NCI-H2107 treated with DMSO at 0.1 percent for 48 hours (cell line): ENCODE measurements around the gene LPO.
A peak's percentile ranks its signal among the peaks of the same experiment; 100 is the strongest.

Source experiments
- DNase-seq: peaks from one replicate; lab custom pipeline; 2025; ENCODE audit not compliant: unreplicated experiment; lab: John Stamatoyannopoulos, UW

The LPO gene

DNA sequence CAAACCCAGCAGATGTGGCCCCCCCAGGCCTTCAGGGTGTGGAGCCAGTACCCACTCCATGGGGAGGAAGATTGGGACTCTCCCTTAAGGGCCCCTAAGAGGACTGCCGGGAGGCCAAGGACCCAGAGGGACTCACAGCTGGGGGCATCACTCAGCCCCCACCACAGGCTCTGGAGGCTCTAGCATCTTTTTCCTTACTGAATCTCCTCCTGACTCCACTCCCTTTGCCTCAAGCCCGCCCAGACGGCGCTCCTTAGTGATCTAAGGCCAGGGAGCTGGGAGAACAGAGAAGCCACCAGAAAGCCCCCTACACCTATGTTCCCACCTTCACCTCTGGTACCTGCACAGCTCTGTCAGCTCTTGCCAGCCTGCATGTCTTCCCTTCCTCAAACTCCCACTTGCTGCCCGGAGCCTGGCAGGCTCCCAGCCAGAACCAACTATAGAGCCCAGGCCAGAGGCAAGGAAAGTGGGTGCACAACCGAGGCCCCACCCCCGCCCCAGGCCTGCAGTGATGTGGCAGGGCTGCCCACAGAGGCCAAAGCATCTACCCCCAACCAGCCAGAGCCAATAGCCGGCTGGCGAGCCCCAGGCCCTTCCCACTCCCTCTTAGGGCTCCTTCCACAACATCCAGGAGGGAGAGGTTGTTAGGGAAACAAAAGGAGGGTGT lies 64.7 kb downstream of the LPO start:
- DNase-seq = no peak

DNA sequence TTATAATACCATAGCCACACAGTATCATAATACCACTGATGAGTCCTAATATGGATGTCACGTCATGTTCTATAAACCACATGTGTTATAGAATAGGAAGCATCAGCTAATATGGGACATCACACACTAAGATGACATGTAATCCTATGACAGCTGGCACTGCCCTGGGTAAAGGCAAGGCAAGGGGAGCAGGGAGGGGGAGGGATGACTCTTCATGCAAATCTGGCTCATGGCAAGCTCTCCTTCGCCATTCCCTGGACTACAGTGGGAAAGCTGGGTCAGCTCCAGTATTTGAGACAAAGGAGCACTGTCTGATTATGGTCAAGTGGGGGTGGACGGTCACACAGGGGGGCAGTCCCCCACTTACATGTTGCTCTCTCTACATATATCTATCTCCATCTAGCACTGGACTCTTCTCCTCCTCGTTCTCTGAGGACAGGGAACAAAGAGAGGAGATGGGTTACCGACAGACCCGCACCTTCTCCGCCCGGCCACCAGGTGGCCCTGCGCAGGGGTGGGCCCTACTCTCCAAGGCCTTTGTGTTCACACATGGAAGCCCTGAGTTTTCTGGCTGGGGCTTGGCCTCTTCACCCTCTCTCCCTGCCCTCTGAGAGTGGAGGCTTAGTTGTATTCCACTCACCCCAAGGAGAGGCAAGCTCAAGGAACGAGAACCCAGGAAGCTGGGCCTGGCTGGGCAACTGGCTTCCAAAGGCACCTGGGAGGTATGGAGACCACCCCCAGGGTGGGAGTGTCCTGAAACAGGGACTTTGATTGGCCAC lies 65.8 kb downstream of the LPO start:
- peak; percentile 19 for DNase-seq

DNA sequence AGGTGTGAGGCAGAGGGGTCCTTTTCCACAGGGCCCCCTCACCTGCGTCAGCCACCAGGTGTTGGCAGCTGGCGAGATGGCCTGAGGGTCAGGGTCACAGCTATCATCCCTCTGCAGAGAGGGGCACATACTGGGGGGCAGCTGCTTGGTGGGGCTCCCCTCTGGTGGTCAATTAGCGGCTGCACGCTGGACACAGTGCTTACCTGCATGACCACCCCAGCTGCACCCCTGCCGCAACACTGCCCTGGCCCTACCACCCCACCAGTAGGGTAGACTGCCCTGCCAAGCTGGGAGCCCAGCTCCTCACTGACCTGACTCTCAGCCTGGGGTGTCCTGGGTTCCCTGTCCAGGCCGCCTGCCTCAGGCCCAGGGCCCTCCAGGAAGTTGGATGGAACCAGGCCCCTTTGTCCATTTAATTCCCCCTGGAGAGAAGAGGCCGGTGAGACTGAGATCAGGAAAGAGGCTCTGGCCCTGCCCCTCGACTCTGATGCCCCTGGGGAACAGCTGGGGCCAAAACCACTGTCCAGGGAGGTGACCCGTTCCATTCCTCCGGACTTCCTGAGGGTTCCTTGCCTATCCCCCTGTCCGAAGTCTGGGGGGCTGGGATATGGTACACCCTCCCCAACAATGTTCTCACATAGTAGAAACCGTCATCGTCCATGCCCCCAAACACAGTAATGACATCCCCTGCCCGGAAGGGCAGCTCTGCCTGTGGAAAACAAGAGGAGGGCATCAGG lies 66.5 kb downstream of the LPO start:
- DNase-seq = no peak

DNA sequence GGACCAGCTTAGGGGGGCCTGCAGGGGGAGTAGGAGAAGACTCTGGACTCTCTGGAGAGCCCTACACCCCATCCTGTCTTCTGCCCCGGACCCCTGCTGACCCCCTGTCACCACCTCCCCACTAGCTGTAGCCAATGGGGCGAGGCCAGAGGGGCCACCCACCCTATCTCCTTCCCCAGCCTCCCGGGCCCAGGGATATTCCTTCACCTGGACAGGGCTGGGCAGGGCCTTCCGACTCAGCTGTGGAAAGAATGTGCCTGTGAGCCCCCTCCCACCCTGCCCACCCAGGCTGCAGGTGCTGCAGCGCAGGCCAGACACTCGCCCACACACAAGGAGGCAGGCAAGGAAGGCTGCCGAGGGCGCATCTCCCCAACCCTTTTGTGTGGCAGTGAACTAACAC lies 67.2 kb downstream of the LPO start:
- no peak for DNase-seq

DNA sequence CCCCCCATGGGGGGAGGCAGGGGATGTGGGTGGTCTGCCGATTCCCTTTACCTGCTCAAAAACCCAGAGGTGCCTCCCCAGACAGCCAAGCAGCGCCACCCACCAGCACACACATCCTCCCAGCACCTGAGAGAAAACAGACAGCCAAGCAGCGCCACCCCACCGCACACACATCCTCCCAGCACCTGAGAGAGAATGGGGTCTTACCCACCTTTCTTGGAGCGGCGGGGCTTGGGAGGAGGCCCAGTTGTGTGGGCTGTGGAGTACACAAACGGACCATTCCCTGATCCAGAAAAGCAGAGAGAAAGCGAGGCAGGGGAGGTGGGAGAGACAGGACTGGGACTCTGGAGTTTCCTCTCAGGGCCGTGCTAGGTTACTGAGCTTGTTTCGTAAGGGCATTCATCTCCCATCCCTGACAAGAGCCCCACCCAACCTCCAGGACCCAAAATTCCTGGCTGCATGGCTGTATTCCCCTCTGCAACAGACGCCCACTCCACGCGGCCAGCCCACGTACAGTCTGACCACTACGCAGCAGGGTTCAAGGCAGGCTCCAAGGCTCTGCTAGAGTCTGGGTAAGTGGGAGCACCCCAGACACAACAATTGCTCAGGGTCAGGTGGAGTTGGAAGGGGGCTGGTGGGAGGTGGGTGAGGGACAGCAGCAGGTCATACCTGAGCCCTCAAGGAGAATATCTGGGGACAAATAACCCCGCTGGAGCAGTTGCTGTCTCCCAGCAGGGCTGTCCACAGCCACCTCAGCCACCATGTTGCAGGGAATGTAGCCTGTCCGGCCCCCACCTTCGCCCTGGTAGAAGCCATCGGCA lies 68.0 kb downstream of the LPO start:
- DNase-seq = no peak

DNA sequence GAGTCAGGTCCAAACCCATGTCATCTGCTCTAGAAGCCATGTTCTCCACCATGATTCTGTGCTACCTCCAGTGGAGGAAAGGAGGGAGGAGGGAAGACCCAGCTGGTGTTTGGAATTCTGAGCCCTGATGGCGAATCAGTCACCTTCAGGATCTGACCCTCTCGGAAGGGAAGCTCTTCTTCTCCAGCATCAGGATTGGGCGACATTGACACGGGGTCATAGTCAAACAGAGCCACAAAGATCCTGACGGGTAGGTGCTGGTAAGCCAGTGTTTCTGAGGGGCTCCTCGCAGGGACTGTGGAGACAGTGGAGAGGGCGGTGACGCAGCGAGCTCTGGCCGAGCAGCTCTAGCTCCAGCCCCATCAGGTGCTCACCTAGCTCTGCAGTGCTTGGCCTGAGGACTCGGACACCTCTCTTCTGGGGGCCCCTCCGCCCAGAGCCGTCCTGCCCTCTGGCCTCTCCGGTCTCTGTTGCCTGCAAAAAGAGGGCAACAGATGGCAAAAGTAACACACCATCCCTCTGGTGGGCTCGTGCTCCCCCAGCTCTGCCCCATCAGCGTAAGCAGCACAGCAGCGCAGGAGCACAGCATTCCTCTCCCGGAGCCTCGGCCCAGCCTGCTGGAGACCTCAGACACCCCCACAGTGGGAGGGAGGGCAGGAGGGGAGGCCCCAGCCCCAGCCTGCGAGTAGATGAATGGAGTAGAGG lies 69.2 kb downstream of the LPO start:
- no peak for DNase-seq

DNA sequence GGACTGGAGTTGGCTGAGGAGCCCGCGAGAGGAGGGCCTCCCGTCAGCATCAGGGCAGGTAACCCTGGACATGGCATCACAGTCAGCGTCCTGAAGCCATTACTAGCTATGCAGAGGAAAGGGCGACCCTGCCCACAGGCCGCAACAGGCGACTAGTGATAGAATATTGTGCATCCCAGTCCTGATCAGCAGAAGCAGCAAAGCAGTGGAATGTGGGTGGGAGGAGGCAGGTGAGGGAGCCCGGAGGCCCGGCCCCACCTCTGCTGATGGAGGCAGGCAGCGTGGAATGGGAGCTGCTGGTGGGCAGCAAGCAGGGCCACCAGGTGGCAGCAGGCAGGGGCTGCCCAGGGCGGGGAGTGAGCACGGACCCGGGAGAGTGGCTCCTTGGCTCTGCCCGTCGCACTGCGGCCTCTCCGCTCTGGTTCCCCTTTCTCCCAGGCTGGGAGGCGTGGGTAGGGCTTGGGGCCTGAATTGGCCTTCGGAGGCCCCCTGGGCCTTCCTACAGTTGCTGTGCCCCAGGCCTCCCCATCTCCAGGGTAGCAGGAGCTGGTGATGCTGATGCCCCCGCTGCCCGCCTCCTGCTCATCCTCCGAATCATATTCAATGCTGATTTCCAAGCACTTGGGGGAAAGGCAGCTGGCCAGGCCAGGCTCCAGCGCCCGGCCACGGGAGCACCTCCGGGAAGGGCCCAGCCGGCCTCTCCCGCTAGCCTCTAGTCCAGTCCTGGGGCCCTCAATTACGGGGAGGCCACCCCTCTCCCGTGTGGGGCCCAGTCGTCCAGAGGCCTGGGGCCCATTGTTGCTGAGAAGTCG lies 70.0 kb downstream of the LPO start:
- DNase-seq = no peak

DNA sequence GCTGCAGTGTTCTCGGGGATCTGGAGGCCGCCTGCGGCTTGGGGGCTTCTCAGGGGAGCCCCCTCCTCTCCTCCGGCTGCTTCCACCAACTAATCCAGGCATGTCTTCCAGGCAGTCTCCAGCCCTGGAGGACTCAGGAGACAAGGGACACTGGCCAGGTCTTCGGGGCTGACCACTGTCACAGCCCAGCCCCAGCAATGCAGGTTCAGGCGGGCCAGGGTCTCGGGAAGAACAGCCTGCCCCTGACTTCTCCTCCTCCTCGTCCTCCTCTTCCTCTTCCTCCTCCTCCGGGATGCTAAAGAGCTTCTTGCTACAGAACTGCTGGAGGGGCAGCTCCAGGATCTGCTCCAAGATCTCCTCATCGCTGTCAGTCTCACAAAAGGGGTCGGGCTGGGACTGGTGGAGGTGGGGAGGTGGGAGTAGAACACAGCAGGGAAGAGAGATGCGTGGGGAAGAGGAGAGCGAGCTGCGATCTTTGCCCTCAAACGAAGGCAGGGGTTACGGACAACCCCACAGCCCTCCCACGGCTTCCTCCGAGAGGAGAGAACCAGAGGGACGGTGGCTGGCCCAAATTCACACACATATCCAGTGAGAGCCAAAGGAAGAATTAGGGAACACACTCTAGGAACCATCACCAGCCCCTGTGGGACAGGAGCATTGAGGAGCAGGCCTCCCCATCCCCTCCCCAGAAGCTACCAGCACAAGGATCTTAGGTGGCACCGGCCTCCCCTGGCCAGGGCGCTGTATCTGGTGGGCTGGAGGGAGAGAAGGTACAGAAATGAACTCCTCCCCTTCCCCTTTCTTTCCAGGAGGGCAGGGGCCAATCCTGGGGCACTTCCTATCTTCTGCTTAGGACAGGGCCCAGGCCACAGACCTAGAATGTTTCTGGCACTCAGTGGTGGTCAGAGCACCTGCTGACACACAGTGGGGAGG lies 70.9 kb downstream of the LPO start:
- no peak for DNase-seq

DNA sequence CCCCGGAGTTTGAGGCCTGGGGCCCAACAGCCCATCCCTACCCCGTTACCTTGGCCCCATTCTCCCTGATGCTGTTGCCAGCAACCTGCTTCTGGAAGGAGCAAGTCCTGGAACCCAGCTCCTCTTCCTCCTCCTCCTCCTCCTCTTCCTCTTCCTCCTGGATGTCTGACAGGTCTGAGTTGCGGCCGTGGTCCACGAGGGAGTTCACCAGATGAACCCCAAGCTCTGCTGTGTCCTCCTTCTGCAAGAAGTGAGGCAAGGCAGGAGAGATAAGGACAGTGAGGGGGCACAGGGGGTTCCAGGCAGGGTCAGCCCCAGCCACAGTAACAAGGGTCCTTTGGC lies 71.5 kb downstream of the LPO start:
- no peak for DNase-seq

DNA sequence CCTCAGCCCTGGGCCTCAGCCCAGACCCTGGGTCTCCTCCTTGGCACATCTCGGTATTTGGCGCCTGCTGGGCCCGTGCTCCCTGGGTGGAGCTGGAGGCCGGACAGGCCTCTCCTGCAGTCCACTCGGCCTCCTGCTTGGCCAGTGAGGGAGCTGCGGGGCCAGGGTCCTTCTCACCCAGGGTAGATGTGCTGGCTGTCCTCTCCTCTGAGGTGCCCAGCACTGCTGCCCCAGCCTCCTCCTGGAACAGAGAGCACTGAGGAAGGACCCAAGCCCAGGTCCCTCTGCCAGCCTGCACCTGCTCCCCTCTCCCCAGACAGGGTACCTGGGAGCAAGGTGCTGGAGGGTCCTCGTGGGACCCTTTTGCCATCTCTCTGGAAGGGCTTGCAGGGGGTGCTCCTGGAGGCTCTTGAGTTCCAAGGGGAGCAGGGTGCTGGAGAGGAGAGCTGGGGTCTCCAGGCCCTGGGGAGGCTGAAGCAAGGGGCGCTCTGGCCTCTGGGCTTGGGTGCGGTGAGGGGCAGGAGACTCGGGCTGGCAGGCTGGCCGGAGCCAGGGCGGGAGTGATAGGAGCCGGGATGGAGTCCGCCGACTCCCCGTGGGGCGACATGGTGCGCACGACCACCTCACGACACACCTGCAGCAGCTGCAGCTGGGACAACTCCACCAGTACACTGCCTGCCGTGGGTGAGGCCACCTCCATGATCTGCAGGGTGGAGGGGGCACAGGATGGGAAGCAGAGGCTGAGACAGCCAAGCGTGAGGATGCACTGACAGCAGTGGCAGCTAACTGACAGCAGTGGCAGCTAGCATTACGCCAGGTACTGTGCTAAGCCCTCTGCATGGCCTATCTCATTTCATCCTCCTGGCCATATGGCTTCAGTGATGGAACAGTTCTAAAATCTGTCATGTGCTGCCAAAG lies 72.4 kb downstream of the LPO start:
- no peak for DNase-seq

DNA sequence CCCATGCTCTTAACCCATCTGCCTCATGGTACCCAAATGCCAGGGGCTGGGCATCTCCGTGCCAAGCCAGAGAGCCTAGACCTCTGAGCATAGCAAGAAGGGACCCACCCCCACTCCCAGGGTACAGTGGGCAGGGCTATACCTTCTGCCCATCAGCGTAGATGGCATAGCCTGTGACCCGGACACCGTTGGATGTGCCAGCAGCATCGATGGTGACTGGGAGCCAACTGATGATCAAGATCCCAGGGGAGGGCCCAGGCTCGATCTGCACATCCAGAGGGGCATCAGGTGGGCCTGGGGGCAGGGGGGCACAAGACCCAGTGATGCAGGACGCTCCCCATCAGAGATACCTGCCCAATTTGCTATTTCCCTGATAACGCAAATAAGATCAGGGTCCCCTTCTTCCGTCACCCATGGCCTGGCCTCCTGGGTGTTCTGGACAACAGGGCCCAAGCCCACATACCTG lies 73.1 kb downstream of the LPO start:
- DNase-seq = no peak

DNA sequence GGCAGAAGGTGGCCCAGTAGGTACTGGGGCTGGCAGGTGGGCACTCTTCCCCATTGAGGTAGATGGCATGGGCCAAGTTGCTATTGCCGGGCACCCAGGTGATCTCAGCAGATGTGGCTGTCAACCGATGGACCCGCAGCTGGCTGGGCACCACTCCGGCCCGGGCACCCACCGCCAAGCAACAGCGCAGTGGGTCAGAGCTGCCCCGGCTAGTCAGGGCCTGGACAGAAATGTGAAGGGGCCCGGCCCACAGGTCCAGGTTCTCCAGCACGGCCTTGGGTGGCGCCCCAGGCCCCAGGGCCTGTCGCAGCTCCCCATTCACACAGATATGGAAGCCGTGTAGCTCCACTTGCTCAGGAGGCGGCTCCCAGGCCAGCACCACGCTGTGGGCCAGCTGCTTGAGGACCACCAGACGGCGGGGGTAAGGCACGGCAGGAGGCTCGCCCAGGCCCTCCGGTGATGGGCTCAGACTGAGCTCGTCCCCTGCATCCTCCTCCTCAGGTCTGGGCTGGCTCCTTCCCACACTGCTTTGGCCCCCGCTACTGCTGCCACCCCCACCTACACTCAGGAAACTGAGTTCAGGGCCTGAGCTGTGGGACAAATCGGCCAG lies 73.7 kb downstream of the LPO start:
- no peak for DNase-seq

DNA sequence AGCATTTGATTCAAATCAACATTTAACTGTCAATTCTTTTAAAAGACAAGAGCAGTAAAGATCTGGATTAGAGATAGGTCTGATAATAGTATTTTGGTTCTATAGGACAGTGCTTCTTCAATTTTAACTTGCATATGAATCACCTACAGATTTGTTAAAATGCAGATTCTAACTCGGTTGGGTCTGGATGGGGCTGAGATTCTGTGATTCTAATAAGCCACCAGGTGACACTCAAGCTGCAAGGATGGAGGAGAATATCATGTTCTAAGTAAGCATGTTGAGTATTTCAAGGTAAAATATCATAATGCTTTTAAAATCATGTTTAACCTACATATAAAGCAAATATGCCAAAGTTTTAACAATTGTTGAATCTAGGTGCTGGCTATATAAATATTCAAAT lies 74.4 kb downstream of the LPO start:
- DNase-seq = no peak

DNA sequence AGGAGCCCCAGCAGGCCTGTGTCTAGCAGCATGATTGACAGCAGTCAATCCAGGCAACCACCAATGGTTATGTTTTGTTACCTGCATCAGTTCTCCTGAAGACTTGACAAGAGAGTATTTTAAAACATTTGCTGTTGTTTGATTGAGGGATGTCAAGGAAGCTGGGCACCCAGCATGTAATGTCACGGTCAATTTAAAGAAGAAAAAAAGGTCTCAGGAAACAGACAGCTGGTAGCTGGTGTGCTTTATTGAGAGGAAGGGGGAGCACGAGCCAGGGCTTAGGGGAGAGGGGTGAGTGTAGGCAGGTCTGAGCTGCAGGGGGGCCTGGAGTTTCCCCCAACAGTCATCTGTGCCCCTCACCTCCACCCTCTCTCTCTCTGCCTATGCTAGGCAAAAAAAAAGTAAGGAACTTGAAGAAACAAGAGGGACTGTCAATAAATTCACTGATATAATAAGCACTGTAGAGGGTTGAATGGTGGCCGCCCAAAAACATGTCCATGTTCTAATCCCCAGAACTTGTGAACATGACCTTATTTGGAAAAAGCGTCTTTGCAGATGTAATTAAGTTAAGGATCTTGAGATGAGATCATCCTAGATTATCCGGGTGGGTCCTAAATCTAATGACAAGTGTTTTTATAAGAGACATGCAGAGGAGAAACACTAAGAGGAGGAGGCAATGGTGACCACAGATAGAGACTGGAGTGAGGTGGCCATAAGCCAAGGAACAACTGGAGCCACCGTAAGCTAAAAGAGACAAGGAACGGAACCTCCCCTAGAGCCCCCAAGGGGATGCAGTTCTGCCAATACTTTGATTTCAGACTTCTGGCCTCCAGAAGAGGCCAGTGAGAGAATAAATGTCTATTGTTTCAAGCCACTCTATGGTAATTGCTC lies 75.7 kb downstream of the LPO start:
- peak; percentile 61 for DNase-seq

DNA sequence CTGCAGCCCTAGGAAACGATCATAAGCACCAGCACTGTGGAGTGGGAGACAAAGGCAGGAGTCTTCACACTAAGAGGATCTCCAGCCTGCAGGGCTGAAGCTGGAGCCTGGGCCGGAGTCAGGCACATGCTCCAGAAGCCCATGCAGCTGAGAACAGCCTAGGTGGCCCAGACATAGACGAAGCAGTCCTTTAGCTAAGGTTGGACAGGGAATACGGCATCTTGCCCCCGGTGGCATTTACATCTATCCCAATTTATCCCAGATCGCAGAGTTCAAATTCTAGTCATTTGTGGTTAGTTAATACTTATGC lies 76.3 kb downstream of the LPO start:
- no peak for DNase-seq

DNA sequence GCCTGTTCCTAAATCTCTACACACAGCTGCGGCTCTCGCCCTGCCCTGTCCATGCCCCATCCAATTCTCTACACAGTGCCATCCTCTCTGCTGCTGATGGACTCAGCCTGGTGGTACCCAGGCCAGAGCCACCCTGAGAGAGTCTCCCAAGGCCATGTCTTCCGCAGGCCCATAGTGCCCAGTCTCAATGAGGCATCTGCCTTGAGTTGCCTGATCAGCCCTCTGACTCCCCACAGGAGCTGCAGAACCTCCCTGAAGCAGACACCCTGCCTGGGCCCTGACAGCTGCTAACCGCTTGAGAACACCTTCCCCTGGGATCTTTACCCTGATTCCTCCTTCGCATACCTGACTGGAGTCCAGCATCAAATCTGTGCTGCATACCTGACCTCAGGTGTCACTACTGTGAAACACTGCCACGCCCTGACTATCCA lies 76.9 kb downstream of the LPO start:
- DNase-seq = no peak
